ENCODE results near the gene CTRB2.
"Not testable (repeated sequence)": the region's sequence is repeated elsewhere in the genome, so short reads cannot be mapped to it uniquely, and the experiment has no call there.

The CTRB2 gene

DNA sequence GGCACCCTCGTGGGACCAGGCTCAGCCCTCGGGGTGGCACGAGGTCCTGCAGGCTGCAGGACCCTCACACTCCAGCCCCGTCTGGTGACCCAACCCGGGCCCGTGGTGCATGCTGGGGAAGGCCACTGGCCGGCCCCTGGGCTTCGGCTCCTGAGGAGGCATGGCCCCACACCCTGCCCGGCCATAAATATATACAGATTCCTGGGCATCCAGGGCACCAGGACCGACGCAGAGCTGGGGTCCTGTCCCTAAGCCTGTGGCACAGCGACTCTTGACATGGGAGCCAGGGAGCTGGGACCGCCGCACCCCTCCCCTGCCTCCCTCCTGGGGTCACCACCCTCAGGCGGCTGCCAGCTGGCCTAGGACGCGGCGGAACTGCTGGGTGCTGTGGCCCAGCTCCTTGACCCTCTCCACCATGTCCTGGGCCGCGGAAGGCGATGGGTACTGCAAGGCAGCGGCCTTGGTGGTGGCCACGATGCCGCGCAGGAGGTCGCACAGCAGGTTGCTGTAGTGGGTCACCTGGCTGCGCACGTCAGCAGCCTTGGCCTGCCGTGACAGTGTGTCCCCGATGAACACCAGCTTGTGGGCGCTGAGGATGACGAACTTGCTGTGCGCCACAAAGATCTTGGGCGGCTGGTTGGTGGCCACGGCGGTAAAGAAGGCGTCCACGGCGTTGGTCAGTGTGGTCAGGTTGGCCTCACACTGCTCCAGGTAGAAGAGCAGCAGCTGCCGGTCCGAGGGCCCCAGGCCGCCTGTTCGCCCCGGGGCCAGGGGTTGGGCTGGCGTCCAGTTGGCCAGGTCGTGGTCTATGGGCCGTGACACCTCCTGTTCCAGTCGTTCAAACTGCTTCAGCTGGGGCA lies 22.4 kb upstream of the CTRB2 start:
- H3K27ac ChIP-seq: no peak overlapping the region
- H3K4me3 ChIP-seq: no peak overlapping the region

DNA sequence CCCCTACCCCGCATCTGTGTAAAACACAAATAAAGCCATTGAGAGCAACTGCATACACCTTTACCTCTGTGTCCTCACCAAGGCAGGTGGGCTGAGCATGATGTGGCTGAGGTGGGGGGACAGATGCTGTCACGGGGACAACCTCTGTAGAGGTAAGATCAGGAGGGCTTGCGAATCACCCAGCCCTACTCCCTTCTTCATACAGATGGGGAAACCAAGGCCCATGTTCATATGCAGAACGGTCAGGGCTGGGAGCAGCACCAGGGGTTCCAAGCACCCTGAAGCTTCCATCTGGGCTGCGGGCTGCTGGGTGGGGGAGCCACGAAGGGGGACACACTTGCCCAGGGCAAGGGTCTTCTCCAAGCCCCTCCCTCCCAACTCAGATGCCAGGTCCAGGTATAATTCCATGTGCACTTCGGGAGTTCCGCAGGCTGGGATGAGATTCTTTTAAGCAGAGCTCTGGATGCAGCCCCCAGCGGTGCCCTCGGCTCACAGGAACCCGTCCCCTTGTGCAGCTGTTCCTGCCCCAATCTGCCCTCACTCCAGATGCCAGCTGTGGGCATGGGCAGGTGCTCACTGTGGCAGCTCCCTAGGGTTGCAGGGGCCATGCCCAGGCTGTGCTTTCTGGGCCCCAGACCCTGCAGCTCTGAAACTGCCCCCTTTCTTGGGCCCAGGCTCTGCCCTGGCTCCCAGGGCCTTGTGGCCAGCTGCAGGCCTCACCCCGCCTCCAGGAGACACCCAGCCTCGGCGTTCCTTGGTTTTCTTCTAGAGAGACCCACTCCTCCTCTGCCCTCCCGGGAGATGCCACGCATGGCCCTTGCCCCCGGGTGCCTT lies 21.4 kb upstream of the CTRB2 start:
- H3K27ac ChIP-seq: no peak overlapping the region
- no peak overlapping the region for H3K4me3 ChIP-seq

DNA sequence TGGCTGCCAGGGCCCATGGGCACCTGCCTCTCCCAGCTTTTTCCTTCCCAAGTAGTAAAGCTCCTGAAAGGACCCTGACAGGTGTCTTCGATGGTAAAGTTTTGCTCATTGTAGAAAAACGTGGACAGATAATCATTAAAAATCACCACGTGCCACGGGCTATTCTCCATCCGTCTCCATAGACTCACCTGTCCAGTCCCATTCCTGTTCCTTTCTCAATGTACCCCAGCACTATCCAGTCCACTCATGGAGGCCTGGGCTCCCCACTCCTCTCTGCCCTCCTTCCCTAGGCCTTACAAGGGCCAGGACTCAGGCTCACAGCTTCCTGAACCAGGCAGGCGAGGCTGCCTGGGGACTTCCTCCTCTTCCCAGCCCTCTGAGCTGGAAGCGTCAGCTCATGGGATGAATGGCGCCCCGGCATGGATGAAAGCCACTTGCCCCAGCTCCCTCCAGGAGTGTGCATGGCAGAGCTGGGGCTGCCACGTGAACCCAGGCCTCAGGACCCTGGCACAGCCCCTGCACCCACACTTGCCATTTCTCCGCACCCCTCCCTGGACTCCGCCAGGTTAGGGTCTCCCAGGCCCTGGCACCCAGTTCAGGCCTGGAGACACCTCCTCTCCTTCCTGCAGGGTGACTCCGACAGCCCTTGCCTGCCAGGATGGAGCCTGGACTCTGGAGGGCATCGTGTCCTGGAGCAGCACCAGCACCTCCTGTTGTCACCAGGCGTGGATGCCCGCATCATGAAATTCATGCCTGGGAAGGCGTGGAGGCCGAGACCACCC lies 20.6 kb upstream of the CTRB2 start:
- no peak overlapping the region for H3K27ac ChIP-seq
- H3K4me3 ChIP-seq: no peak overlapping the region

DNA sequence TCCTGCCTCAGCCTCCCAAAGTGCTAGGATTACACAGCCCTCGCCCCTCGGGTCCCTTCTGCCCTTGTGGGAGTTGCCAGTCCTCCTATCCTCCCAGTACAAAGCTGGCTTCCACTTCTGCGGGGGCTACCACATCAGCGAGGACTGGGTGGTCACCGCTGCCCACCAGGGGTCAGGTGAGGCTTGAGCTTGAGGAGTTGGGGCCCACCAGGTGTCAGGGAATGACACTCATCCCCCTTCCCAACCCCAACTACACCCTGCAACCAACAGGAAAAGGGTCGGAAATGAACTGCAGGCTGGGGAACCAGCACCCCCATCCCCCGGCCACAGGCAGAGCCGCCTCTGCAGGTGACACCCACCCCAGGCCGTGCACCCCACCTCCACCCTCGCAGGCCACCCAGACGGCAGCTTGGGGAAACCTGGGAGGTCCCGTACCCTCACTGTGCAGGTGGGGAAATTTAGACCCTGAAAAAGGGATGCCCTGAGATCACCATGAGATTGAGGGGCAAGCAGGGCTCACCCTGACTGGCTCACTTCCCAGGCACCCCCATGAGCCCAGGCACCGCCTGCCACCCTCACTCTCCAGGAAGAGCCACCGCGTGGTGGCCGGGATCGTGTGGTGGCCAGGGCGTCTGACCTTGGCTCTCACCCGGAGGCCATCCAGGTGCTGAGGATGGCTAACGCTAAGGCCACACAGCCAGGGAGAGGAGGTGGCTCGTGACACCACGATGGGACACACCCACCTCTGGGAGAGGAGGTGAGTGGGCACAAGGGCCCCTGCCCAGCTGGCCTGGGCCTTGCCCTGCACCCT lies 19.8 kb upstream of the CTRB2 start:
- no peak overlapping the region for H3K27ac ChIP-seq
- H3K4me3 ChIP-seq: no peak overlapping the region

DNA sequence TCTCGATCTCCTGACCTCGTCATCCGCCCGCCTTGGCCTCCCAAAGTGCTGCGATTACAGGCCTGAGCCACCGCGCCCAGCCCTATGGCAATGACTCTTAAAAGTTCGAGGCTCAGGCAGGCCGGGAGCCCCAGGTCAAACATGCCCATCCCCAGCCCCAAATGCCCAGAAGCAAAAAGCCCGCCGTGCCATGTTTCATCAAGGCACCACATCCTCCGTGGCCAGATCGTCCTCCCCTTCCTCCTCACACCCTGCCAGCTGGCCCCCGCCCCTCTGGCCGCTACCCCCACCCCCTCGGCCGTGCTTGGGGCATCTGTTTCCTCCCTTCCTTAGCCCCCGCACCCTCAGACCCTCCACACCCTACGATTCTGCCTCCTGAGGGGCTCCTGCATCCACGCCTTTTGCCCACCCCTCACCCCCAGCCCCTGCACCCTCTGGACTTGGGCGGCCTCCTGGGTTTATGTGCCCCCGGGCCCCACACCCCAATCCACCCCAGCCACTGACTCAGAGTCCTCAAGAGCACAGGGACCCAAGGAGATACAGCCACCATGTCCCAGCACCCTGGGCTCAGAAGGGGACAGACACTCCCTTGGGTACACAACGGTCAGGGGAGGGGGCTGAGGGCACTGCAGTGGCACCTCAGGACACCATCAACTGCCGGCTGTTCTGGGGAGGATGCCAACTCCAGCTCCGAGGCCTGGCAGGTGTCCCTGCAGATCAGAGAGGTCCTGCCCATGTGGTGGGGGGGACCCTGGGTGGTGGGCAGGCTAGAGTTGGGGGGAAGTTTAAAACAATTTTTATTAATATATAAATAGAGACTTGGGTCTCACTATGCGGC lies 18.9 kb upstream of the CTRB2 start:
- H3K4me3 ChIP-seq: no peak overlapping the region
- H3K27ac ChIP-seq: no peak overlapping the region

DNA sequence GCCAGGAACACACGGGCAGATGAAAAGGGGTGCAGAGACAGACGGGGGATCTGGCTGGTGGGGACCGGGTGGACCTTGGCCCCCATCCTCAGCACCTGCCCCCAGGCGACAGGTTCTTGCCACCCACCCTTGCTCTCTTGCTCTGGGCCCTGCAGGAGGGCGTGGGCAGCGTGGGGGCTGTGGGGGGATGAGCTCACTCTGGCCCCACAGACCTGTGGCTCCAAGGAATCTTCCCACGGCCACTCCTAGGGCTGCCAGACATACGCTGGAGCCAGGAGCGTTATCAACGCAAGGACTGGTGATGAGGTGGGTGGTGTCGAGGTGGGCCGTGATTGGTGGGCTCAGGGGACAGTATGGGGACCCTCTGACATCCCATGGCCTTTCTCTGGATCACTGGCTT lies 18.1 kb upstream of the CTRB2 start:
- no peak overlapping the region for H3K4me3 ChIP-seq
- H3K27ac ChIP-seq: no peak overlapping the region

DNA sequence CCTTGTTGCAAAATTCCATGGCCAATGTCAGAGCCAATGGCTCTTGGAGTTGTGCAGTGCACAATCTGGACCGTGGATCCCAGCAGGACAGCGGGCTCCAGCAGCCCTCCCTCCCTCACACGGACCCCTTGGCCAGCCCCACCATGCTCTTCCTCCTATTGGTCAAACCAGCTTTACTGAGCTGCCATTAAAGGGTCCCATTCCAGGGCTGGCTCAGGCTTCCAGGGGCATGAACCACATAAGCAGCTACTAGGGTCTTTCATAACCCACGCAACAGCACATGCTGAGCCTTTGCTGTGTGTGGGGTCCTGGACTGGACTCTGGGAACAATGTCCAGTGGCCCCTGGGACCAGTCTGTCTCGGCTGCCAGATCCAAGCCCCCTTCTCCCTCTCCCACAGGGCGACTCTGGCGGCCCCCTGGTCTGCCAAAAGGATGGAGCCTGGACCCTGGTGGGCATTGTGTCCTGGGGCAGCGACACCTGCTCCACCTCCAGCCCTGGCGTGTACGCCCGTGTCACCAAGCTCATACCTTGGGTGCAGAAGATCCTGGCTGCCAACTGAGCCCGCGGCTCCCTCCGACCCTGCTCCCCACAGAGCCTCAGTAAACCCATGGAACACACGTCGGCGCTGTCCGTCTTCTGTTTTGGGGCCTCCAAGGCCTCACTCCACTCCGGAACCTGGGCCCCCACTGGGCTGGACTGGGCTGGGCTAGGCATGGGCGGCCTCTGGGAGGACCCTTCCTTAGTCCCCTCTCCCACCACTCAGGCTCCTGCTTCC lies 17.5 kb upstream of the CTRB2 start:
- Histone ChIP-seq H3K4me3 (no peak overlapping the region), H3K27ac (no peak overlapping the region)

DNA sequence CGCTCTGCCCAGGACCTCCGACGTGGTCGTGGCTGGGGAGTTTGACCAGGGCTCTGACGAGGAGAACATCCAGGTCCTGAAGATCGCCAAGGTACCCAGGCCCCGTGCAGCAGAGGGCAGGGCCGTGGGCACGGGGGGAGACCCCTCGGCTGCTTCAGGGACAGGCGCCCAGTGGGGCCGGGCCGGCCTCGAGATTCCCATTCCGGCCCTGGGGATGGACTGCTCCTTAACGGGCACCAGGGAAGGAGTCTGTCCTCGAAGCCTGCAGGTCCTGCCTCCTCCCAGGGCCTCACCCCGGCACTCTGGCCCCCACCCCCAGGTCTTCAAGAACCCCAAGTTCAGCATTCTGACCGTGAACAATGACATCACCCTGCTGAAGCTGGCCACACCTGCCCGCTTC lies 16.2 kb upstream of the CTRB2 start:
- not testable (repeated sequence) for H3K27ac ChIP-seq, H3K4me3 ChIP-seq

DNA sequence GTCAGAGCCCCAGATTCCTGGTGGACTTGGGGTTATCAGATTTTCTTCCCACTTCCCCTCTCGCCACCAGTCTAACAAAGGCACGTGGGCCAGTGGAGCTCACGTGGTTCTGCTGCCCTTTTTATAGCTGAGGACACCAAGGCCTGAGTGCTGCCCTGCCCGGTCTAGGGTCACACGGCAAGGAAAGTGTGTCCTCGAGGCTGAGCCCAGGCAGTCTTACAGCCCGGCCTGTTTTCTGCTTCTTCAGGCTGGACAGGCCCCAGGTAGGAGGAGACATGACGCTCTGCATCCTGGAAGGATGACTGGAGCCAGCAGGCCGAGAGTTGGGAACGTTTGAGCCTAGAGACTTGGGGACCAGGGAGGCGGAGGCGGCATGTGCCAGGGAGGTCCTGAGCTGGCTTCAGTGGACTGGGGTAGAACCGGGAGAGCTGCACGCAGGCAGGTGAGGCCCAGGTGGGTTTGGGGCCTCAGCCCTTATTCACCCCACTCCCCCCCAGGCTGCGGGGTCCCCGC lies 15.4 kb upstream of the CTRB2 start:
- no peak overlapping the region for H3K4me3 ChIP-seq

DNA sequence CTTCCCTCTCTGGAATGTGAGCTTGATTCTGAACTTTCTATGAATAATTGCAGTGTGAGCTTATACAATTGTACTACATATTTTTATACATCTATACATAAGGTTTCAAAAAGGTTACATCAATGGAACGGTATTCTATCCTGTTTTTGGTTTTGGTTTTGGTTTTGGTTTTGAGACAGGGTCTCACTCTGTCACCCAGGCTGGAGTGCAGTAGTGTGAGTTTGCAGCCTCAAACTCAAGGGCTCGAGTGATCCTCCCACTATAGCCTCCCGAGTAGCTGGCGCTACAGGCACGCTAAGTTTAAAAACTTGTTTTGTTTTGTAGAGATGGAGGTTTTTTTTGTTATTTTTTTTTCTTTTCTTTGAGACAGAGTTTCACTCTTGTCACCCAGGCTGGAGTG lies 12.9 kb upstream of the CTRB2 start:
- H3K4me3 ChIP-seq: no peak overlapping the region
- peak overlapping the region in 2 of 21 experiments; percentile 5 to 12 for H3K27ac ChIP-seq

More for the DNA sequence above, 15.4 kb upstream of the CTRB2 start:
- H3K27ac ChIP-seq: no peak overlapping the region

DNA sequence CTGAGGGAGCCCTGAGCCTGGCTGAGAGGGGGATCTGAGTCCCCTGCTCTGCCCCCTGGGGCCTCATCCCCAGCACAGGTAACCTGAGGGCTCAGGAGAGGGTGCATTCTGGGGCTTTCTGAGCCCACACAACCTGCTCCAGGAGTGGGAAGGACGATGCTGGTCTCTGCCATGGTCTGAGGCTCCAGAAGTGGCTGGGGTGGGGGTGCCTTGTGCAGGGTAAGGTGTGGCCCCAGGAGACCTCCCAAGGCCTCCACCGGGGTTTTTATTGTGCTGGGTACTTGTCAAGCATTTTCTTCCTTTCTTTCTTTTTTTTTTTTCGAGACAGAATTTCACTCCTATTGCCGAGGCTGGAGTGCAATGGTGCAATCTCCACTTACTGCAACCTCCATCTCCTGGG lies 12.1 kb upstream of the CTRB2 start:
- H3K4me3 ChIP-seq: no peak overlapping the region
- no peak overlapping the region for H3K27ac ChIP-seq

DNA sequence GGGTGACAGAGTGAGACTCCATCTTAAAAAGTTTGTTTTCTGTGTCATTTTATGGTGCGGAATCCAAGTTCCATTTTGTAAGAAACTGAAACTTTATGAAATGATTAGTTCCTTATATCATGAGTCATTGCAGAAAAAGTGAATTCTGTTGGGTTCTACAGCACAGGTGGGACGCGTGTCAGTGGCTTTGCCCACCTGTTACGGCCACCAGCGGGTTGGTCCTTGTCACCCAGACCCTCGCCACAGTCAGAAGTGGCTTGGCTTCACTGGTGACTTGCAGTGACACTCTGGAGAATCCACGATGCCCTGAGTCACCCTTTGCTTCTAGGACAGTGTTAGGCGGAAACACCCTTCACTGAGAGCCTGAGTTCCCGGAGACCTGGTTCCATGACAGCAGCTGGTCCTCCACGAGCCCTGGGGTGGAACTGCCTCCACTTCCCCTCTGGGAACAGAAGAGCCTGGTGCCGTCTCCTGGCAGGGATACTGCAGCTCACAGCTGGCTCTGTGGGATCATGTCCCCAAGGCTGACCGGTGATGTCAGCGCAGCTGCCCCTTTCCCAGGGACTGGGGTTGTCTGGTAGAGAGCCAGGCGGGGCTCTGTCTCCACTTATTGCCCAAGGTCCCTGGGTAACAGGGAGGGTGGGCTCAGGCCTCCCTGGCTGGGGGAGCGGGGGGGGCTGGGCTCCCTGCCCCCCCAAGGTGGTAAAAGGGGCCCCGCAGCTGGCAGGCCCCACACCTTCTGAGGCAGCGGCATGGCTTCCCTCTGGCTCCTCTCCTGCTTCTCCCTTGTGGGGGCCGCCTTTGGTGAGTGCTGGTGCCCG lies 11.5 kb upstream of the CTRB2 start, which contains the start of gene CTRB1:
CTRB1 (plus strand) TSS at position 733 of the 821 bp plus-strand sequence; CDS start at position 753, 20 bp downstream.
- Histone ChIP-seq H3K27ac (peak within 1 kb of the TSS in 2 of 21 experiments; percentile 5 to 12), H3K4me3 (no peak within 1 kb of the TSS)

DNA sequence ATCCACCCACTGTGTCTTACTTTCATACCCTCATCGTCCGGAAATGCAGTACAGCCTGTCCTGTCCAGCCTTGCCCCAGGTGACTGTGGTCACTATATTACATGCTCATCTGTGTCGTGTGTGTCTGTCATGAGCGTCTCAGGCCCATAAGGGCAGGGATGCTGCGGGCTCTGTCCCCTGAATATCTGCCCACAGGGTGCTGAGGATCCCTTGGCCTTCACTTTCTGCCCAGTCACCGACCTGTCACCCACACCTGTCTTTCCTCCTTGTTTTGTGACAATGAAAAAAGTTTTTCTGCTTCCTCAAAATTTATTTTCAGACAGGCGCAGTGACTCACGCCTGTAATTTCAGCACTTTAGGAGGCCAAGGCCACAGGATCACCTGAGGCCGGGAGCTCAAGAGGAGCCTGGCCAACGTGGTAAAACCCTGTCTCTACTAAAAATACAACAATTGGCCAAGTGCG lies 10.5 kb upstream of the CTRB2 start:
- no peak overlapping the region for H3K27ac ChIP-seq
- no peak overlapping the region for H3K4me3 ChIP-seq

DNA sequence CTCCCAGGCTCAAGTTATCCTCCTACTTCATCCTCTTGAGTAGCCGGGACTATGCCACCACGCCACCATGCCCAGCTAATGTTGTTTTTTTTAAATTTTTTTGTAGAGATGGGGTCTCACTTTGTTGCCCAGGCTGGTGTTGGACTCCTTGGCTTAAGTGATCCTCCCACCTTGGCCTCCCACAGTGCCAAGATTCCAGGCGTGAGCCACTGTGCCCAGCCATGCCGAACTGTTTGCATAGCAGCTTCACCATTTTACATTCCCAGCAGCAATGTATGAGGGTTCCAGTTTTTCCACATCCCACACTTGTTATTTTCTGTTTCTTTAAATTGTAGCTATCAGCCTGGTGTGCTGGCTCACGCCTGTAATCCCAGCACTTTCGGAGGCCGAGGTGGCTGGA lies 9.6 kb upstream of the CTRB2 start:
- Histone ChIP-seq H3K27ac (no peak overlapping the region), H3K4me3 (no peak overlapping the region)

DNA sequence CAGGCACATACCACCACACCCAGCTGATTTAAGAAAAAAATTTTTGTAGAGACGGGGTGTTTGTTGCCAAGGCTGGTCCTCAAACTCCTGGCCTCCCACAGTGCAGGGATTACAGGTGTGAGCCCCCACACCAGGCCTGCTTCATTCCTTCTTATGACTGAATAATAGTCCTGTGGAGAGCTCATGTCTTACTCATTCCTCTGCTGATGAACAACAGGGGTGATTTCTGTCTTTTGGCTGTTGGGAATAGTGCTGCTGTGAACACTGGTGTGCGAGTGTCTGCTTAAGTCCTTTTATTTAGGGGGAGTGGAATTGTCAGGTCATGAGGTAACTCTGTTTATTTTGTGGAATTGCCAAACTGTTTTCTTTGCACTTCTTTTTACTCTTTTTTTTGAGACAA lies 9.2 kb upstream of the CTRB2 start:
- Histone ChIP-seq H3K4me3 (no peak overlapping the region), H3K27ac (no peak overlapping the region)

DNA sequence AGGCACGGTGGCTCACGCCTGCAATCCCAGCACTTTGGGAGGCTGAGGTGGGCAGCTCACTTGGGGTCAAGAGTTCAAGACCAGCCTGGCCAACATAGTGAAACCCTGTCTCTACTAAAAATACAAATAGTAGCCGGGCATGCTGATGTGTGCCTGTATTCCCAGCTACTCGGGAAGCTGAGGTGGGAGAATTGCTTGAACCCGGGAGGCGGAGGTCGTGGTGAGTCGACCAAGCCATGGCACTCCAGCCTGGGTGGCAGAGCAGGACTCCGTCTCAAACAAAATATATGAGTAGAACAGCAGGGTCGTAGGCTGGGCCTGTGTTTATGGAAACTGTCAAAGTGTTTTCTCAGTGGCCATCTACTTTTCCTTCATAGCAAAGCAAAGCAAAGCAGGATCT lies 4.3 kb upstream of the CTRB2 start:
- not testable (repeated sequence) for H3K27ac ChIP-seq, H3K4me3 ChIP-seq

DNA sequence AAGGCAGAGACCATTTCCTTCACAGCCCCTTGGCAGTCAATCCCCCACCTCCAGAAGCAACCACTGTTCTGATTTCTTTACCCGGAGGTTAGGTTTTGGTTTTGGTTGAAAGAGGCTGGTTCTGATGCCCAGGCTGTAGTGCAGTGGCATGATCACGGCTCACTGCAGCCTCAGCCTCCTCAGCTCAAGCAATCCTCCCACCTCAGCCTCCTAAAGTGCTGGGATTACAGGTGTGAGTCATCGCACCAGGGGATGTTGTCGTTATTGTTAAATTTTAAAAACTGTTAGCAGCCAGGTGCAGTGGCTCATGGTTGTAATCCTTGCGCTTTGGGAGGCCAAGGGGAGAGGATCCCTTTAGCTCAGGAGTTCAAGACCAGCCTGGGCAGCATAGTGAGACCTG lies 3.0 kb upstream of the CTRB2 start:
- Histone ChIP-seq H3K27ac (no peak overlapping the region), H3K4me3 (no peak overlapping the region)
